Colon (tissue), 2 donors: Measurements from ENCODE around the gene OR2A7.
"Not testable (repeated sequence)": the region's sequence is repeated elsewhere in the genome, so short reads cannot be mapped to it uniquely, and the experiment has no call there.

Experiments
- FAIRE-seq: peaks from 2 replicates; lab custom pipeline; 2012; peaks lifted over from hg19 to GRCh38; lab: Jason Lieb, UNC
- donor health status: control.
- donor health status: control.

The OR2A7 gene

GRCh38 chr7:144252307-144252706 is 12.3 kb downstream of the OR2A7 start:
- FAIRE-seq, result not testable (repeated sequence)

DNA sequence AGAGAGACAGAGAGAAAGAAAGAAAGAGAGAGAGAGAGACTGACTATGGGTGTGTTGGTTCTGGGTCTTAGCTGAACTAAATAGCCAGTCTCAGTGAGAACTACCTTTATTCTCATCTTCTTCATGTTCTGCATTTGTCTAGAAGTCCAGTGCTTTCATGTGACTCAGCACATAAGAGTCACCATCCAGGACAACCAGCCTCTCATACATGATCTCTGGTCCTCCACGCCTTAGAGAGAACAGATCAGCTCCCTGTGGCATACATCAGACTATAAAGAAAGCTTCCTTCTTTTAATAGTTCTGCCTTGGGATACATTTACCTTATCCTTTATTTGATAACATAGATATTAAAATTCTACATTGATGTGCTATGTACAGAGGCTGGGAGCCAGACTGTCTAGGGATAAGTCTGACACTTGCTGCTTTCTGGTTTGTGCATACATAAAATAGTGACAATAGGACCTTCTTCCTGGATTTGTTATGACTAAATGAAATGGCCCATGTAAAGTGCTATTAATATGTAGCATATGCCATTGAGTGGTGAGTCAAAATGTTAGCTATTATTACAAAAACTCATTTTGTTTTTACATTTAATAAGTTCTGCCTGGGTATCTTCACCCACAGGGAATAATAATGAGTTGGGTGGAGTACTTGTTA is 16.8 kb downstream of the OR2A7 start:
- FAIRE-seq, result not testable (repeated sequence)

- not testable (repeated sequence) for FAIRE-seq
These were observed 17.6 kb downstream of the OR2A7 start for GRCh38 chr7:144246967-144247366.

DNA sequence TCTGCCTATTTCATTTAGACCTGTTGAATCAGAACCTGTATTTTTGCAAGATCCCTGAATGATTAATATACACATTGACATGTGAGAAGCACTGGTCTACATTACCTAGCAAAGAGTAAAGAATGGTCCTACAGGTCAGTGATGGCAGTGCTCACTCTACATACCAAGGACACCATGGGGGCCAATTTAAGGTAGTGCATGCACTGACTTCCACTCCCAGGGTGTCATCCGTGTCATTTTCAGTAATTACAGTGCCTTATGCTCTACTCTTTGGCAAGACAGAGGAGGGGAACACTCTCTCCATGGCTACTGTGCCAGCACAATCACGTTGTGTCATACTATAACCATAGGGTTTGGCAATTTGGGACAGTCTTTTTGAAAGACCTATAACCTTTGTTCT is 19.2 kb downstream of the OR2A7 start:
- FAIRE-seq, result not testable (repeated sequence)

DNA sequence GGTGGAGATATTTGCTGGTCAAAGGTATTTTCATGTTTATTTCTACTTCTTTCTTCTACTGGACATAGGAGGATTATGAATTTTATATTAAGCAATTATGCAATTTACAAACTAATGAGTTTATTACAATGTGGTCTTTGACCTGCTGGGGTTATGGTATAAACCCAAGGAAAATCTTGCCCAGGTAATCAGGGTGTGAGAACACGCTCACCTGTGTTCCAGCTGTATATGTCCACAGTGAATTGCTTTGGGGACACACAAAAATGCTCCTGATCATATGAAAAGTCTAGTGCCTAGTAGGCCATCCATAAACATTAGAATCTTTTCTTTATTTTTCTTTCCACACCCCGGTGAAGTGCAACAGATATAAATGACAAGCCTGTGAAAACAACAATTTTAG is 25.2 kb downstream of the OR2A7 start, which contains the start of gene OR2A42:
Gene OR2A42, minus strand, starts transcription at position 241 of the 400 bp plus-strand sequence. CDS start 6,762 bp downstream, outside the sequence.
- FAIRE-seq, result not testable (repeated sequence)

DNA sequence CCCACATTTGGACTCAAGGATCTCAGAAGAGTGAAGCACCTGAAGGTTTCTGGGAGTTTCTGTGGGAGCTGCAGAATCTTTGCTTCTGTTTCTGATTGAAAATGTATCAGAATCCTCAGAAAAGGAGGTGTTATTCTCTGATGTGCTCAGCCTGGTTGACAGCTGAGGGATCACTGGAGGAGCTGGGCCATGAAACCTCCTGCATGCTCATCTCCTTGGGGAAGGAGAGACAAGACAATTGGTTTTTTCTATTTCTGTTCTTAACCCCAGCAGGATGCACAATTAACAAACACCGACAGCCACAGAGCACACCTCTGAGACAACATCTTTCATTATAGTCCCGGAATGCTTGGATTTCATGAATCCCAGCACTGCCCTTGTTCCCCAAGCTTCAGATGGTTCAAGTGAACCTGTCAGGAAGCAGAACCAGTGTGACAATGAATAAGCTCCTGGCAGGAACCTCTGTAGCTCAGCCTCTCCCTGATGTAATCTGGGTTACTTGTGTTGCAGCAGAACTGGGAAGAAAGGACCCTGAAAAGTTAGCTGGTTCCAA is 26.0 kb downstream of the OR2A7 start:
- not testable (repeated sequence) for FAIRE-seq

DNA sequence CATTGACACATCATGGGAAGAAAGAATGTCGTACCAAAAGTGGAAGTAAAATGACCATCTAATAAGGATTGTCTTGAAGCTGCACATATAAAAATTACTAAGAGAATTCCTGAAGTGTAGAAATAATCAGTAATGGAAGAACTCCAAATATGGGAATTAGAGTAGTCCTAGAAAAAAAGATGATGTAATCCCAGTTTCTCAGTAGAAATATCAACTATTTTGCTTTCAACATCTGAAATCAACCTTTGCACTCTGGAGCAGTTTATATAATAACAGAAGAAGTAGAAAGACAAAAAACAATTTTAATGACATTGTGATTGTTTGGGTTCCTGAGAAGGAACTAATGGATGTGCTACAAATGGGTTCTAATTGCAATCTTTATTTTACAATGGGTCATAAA is 31.6 kb downstream of the OR2A7 start:
- not testable (repeated sequence) for FAIRE-seq

DNA sequence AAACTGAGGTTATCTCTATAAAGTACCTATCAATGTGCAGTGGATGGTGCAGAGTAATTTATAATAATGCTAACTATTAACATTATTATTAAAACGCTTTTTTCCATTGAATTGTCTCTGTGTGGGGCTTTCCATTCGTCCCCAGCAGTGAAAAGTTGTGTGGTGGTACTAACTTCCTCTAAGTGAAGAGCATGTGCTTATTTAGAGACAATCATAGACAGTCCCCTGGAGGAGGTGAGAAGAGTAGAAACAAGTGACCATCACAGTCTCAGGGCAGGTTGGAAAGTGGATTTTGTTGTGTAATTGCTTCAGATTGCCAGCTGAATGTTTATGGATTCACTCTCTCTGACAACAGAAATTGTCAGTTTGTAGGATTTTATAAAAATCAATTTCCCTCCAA is 33.6 kb downstream of the OR2A7 start:
- FAIRE-seq, result not testable (repeated sequence)

DNA sequence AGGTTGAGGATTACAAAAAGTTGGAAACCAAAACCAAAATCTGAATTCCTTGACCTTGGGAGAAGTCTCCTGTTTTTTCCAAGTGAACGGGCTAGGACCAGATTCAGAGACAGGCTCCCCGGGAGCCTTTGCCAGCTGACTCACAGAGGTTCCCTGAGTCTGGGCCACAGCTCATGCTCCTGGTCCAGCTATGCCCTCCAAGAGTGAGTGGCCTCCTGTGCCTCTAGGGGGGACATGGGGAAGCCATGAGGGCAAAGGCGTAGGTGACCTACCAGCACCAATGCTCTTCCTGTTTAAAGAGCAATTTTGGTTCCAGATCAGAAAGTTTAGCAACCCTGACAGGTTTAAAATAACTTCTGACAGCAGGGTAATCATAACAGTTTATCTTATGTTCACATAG is 35.8 kb downstream of the OR2A7 start:
- not testable (repeated sequence) for FAIRE-seq

DNA sequence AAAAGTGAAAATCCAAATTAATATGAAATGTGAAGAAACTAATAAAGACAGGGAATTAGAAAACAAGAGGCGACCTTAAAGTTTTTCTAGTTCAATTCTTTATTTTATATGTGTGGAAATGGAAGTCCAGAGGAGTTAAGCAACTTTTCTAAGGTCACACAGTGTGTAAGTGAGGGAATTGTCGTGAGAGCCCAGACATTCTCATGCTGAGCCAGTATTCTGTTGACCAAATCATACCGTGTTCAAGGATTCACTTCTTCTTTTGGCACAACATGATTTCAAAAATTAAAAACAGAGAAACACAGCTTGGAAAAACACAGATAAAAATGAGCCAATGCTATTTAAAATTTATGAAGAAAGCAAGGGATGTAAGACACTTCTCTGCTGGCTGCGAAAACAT is 37.7 kb downstream of the OR2A7 start:
- FAIRE-seq, result not testable (repeated sequence)

DNA sequence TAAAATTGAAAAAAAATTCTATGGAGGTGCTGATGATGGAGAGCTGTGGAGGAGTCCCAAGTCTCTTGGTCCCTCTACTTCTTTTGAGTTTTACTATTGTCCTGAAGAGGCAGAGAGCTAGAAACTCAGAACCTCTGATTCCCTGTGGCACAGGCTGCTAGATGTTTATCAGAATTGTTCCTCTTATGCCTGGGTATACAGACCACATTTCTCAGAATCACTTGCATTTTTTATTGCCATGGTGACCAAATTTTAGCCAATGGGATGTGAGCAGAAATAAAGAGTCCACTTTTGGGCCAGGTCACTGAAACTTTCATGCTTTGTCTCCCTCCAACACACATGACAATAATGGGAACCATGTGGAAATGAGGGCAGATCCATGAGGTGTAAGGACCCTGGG is 40.9 kb downstream of the OR2A7 start:
- not testable (repeated sequence) for FAIRE-seq

DNA sequence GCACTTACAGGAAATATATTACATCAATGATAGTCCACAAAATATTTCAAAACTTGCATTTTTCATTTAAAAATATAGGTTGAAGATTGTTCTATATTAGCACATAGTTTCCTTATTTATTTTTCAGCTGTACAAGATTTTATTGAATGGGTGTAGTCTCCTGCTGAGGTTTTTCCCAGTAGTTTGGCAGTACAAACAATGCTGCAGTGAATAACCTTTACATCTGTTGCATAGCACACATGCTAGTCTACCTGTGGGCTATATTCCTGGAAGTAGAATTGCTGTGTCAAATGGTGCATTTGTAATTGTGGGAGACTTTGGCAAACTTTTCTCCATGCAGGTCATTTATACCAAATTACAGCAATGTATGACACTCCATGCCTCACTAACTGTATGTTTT is 44.1 kb downstream of the OR2A7 start:
- peak; percentile 86 for FAIRE-seq

DNA sequence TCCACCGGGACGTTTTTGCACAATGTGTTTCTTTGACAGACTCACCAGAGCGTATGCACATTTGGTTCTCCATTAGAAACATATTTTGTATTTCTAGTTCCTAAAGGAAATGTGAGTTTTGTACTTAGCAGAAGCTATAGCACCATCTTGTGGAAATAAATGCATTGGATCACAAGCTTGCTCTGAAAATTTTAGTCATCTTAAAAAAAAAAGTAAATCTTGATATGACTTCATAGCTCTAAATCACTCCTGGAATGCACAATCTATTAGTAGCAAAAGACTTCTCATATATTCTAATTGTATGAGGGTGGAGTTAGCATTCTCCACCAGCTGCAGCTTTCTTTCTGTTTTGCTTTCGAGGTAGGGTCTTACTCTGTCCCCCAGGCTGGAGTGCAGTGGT is 45.4 kb downstream of the OR2A7 start:
- FAIRE-seq, result not testable (repeated sequence)

DNA sequence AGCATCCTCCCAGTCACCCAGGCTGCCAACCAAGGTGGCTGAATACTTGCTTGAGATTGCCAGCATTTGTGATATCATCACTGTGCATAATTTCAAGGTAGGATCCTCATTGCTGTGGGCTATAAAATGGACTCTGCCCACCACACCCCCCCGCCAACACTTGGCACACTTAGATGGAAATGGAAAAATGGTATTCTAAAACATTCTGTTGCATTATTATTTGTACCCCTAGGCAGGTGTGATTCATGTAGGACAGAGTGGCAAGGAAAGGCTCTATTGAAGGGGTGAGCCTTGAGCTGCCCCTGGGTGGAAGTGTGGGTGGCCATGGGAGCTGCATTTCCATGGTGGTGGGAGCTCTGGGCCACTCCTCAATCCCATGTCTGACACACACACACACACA is 46.0 kb downstream of the OR2A7 start:
- not testable (repeated sequence) for FAIRE-seq

- not testable (repeated sequence) for FAIRE-seq
These were observed 47.4 kb downstream of the OR2A7 start for GRCh38 chr7:144217200-144217599.
